SU-DHL-6 (cell line): ENCODE measurements around the gene BFSP1.

ENCODE experiments used
- H2AFZ ChIP-seq: fragments of 200-600 bp; sonication (generic); 2 replicates; pipeline ENCODE4 v1.6.1; 2014; ENCODE audit warnings: low read depth, mild to moderate bottlenecking, moderate library complexity, mixed read lengths, antibody characterized with exemption, low read length; ENCODE audit not compliant: severe bottlenecking
- H3F3A ChIP-seq: fragments of 200-600 bp; shearing (Covaris generic); 2 replicates; pipeline ENCODE4 v1.6.0; 2016; ENCODE audit warnings: antibody characterized with exemption, mild to moderate bottlenecking; ENCODE audit not compliant: insufficient read depth
- H3K27ac ChIP-seq: fragments of 200-600 bp; sonication (generic); 2 replicates; pipeline ENCODE4 v1.5.1; 2016; ENCODE audit warnings: low read depth, mild to moderate bottlenecking, low read length, moderate library complexity, mixed read lengths
- H3K27me3 ChIP-seq: fragments of 200-600 bp; sonication (generic), shearing (Covaris generic); 2 replicates; pipeline ENCODE4 v1.6.0; 2014; ENCODE audit warnings: mild to moderate bottlenecking, low read length
- H3K36me3 ChIP-seq: fragments of 200-600 bp; sonication (generic); 2 replicates; pipeline ENCODE4 v1.6.1; 2014; ENCODE audit warnings: mild to moderate bottlenecking, low read length, mixed read lengths
- H3K4me2 ChIP-seq: fragments of 300-600, 200-600 bp; shearing (Covaris generic), sonication (generic); 2 replicates; pipeline ENCODE4 v1.6.0; 2014; ENCODE audit warnings: low read length, low read depth, mild to moderate bottlenecking; ENCODE audit not compliant: poor library complexity, severe bottlenecking
- H3K4me3 ChIP-seq: fragments of 200-600 bp; sonication (generic); 2 replicates; pipeline ENCODE4 v1.5.1; 2014; ENCODE audit warnings: antibody characterized with exemption, low read length, mild to moderate bottlenecking, mixed read lengths; ENCODE audit not compliant: insufficient read depth, poor library complexity, severe bottlenecking
- H3K79me2 ChIP-seq: fragments of 200-600 bp; sonication (generic); 2 replicates; pipeline ENCODE4 v1.6.1; 2014; ENCODE audit warnings: mild to moderate bottlenecking, low read length, moderate library complexity; ENCODE audit not compliant: insufficient read depth
- H3K9ac ChIP-seq: fragments of 200-600 bp; sonication (generic); 2 replicates; pipeline ENCODE4 v1.7.0; 2014; ENCODE audit warnings: mild to moderate bottlenecking, low read length
- H3K9me2 ChIP-seq: fragments of 200-600 bp; sonication (generic); replicated peaks from 2 replicates; pipeline ENCODE4 v1.6.1; 2014; ENCODE audit warnings: low read length; ENCODE audit not compliant: insufficient read depth
- H3K9me3 ChIP-seq: fragments of 200-600 bp; sonication (generic); 2 replicates; pipeline ENCODE4 v1.6.1; 2014; ENCODE audit warnings: low read length, mixed read lengths; ENCODE audit not compliant: insufficient read depth
- H4K20me1 ChIP-seq: fragments of 200-600 bp; sonication (generic); 2 replicates; pipeline ENCODE4 v1.6.1; 2014; ENCODE audit warnings: low read depth, mild to moderate bottlenecking, antibody characterized with exemption, low read length, moderate library complexity, mixed read lengths
- EZH2phosphoT487 ChIP-seq: fragments of 200-600 bp; sonication (generic), shearing (Covaris generic); conservative IDR thresholded peaks from 2 replicates; pipeline ENCODE4 v1.6.1; 2018; ENCODE audit warnings: mild to moderate bottlenecking, antibody characterized with exemption, low read length, moderate library complexity, mixed read lengths
- TF ChIP-seq, protein P1 (sequence below): fragments of 200-600 bp; sonication (generic); IDR thresholded peaks from one replicate; pipeline ENCODE4 v1.5.1; 2017; ENCODE audit warnings: antibody characterized with exemption, mild to moderate bottlenecking, low read length, moderate library complexity; ENCODE audit not compliant: insufficient read depth, poor library complexity, severe bottlenecking

Gene BFSP1

DNA sequence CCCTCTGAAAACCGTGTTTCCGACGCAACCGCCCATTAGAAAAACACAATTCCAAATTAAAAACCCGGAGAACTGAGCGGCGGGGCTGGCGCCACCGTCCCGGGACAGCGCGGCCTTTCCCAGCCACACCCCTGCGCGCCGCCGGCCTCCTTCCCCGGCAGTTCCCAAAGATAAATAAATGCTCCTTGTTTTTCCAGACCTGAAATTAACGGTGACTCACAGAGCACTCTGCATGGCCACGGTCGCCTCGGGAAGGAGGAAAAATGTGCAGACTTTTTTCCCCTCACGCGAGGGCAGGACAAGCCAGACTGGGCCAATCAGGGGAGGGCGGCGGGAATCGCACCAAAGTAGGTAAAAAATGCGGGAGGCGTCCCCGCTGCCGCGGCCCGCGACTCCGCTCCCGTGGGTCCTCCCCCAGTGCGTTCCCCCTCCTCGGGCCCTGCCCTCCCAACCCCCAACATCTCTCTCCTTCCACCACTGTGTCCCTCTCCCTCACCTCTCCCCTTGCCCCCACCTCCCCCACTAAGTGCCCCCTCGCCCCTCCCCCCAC is 37.9 kb upstream of the BFSP1 start:
- H4K20me1 ChIP-seq, result no peaks in the 10 kb centered on the region
- no peak overlapping the region for H2AFZ ChIP-seq
- TF ChIP-seq EZH2phosphoT487, result no peak
- TF ChIP-seq, protein P1, sequence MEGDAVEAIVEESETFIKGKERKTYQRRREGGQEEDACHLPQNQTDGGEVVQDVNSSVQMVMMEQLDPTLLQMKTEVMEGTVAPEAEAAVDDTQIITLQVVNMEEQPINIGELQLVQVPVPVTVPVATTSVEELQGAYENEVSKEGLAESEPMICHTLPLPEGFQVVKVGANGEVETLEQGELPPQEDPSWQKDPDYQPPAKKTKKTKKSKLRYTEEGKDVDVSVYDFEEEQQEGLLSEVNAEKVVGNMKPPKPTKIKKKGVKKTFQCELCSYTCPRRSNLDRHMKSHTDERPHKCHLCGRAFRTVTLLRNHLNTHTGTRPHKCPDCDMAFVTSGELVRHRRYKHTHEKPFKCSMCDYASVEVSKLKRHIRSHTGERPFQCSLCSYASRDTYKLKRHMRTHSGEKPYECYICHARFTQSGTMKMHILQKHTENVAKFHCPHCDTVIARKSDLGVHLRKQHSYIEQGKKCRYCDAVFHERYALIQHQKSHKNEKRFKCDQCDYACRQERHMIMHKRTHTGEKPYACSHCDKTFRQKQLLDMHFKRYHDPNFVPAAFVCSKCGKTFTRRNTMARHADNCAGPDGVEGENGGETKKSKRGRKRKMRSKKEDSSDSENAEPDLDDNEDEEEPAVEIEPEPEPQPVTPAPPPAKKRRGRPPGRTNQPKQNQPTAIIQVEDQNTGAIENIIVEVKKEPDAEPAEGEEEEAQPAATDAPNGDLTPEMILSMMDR, result no peak
- no peaks in the 10 kb centered on the region for H3K79me2 ChIP-seq
- H3K9ac ChIP-seq, result no peak overlapping the region
- no peaks in the 10 kb centered on the region for H3K9me2 ChIP-seq
- no peaks in the 10 kb centered on the region for H3K36me3 ChIP-seq
- H3K9me3 ChIP-seq, result no peaks in the 10 kb centered on the region
- H3K27me3 ChIP-seq, result no peaks in the 10 kb centered on the region
- no peak overlapping the region for H3K4me3 ChIP-seq
- no peak overlapping the region for H3K27ac ChIP-seq
- no peak overlapping the region for H3K4me2 ChIP-seq
- 0 out of 2 replicates have a peak, but pooled peaks cover 4% of the 10 kb centered on the region for H3F3A ChIP-seq

DNA sequence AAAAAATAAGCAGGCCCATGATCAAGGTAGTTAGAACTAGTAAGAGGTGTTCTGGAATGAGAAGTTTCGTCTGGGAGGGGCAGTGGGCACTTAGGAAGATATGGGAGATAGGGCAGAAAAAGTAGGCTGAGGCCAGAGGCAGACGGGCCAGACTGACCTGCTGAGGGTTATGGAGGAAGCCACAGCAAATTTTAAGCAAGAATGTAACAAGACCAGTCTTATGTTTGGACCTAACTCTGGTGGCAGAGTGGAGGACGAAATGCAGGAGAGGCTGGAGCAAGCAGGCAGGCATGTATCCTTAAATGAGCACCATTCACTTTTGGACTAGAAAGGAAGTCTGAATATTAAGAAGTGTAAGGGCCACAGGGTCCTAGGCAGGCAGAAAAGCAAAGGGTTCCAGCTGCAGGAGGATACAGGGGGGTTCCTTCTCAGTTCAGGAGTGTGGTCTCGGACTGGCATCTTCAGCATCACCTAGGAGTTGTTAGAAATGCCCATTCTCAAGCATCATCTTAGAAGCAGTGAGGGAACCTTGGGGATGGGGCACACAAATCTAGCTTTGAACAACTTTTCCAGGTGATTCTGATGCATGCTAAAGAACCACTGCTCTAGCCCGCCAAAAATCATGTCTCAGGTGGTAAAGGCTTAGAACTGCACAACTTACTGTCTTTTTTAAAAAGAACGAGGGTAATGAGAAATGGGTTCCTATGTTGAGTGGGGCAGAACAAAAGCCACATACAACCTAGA is 37.0 kb upstream of the BFSP1 start:
- TF ChIP-seq, protein P1, result no peak
- no peak for TF ChIP-seq EZH2phosphoT487
- Histone ChIP-seq H3K27me3 (no peaks in the 10 kb centered on the region), H3K4me2 (no peak overlapping the region), H3K79me2 (no peaks in the 10 kb centered on the region), H3K9me3 (no peaks in the 10 kb centered on the region), H2AFZ (no peak overlapping the region), H3F3A (0 out of 2 replicates have a peak, but pooled peaks cover 4% of the 10 kb centered on the region), H3K9ac (no peak overlapping the region), H3K27ac (no peak overlapping the region), H4K20me1 (no peaks in the 10 kb centered on the region), H3K9me2 (no peaks in the 10 kb centered on the region), H3K36me3 (no peaks in the 10 kb centered on the region), H3K4me3 (no peak overlapping the region)

- no peak for TF ChIP-seq EZH2phosphoT487
- TF ChIP-seq, protein P1, result no peak
- Histone ChIP-seq H3F3A (0 out of 2 replicates have a peak, but pooled peaks cover 4% of the 10 kb centered on the region), H3K4me2 (no peak overlapping the region), H3K9me2 (no peaks in the 10 kb centered on the region), H3K4me3 (no peak overlapping the region), H3K79me2 (no peaks in the 10 kb centered on the region), H3K9ac (no peak overlapping the region), H3K27ac (no peak overlapping the region), H3K36me3 (no peaks in the 10 kb centered on the region), H2AFZ (no peak overlapping the region), H4K20me1 (no peaks in the 10 kb centered on the region), H3K9me3 (no peaks in the 10 kb centered on the region), H3K27me3 (no peaks in the 10 kb centered on the region)
These were observed 35.2 kb upstream of the BFSP1 start for GRCh38 chr20:17566345-17566744.
